Lung (tissue), 12 donors: ENCODE measurements around the gene COL8A1. TPM values are rescaled to one million over a fixed set of nuclear protein-coding genes. Genes with fewer than 3 reads are reported as not detected.
A peak's percentile ranks its signal among the peaks of the same experiment; 100 is the strongest.

Source experiments
- ATAC-seq: fragments of 200-7000 bp; cut with Tn5 transposase; one replicate; pipeline ENCODE4 v1.9.1; 2020; ENCODE audit warnings: moderate number of reproducible peaks; ENCODE audit not compliant: insufficient read depth, low FRiP score
- DNase-seq, 3 donors: peaks; one replicate each; pipeline ENCODE4 v3.0.0-alpha.2; 2013 to 2017
- H3K27ac ChIP-seq, 2 donors: one replicate each; pipeline ENCODE4 v1.5.1; 2013; ENCODE audit warnings: mild to moderate bottlenecking in 2 of 2, moderate library complexity in 2 of 2, control low read depth in 1 of 2, inconsistent platforms in 1 of 2, low read depth in 1 of 2, low read length in 1 of 2
- H3K27me3 ChIP-seq, 3 donors: one replicate each; pipeline ENCODE4 v1.5.1; 2013; ENCODE audit warnings: low read length in 2 of 3; ENCODE audit not compliant: control insufficient read depth in 3 of 3, insufficient read depth in 3 of 3
- H3K36me3 ChIP-seq, 4 donors: one replicate each; pipeline ENCODE4 v1.5.1; 2013; ENCODE audit warnings: low read length in 4 of 4, mild to moderate bottlenecking in 1 of 4, moderate library complexity in 1 of 4; ENCODE audit not compliant: control insufficient read depth in 4 of 4, insufficient read depth in 4 of 4
- H3K4me1 ChIP-seq, 5 donors: one replicate each; pipeline ENCODE4 v1.5.1; 2013; ENCODE audit warnings: low read length in 5 of 5, mild to moderate bottlenecking in 2 of 5, moderate library complexity in 1 of 5; ENCODE audit not compliant: control insufficient read depth in 5 of 5, insufficient read depth in 5 of 5
- H3K4me3 ChIP-seq: one replicate; pipeline ENCODE4 v1.5.1; 2013; ENCODE audit warnings: mild to moderate bottlenecking, control low read depth, moderate library complexity
- H3K9ac ChIP-seq, 2 donors: one replicate each; pipeline ENCODE4 v1.5.1; 2013; ENCODE audit warnings: low read length in 2 of 2, control low read depth in 1 of 2; ENCODE audit not compliant: insufficient read depth in 1 of 2
- H3K9me3 ChIP-seq, 4 donors: one replicate each; pipeline ENCODE4 v1.5.1; 2013; ENCODE audit warnings: low read length in 3 of 4, mild to moderate bottlenecking in 1 of 4, moderate library complexity in 1 of 4; ENCODE audit not compliant: control insufficient read depth in 4 of 4, insufficient read depth in 3 of 4
- CTCF ChIP-seq: IDR thresholded peaks from 2 replicates; pipeline ENCODE4 v1.5.1; 2012; ENCODE audit warnings: mild to moderate bottlenecking; ENCODE audit errors: control extremely low read depth, extremely low read depth
- WGBS, 2 donors: extraction: QIAGEN DNeasy Blood & Tissue Kit; methylation state at CpG; one replicate each; pipeline ENCODE4 v1.1.7; 2013; 5-methylcytosine and 5-hydroxymethylcytosine counted together
- polyA plus RNA-seq, 2 donors: library from polyadenylated mRNA; stranded (reverse); fragments of 200-250 nt; gene quantifications; one replicate each; pipeline ENCODE4 v1.2.1, GENCODE V29; 2013
- total RNA-seq, 2 donors: library from RNA; depleted of rRNA in 1 of 2; stranded (reverse); fragments of >200 nt in 1 of 2; gene quantifications; one replicate each; pipeline ENCODE4 v1.2.1, GENCODE V29; 2014 to 2021
- donor health status: control.
- donor health status: control.
- donor health status: Bipolar disorder and iron deficiency.
- donor health status: healthy.
- donor health status: DM: yes; HTN: yes; CAD: no.

Gene COL8A1
- total and polyA plus RNA-seq, 4 donors = 19.5 to 84.6 (median 57.1) TPM

GRCh38 chr3:99648101-99648500, 9.7 kb downstream of the COL8A1 start:
- H3K4me1 ChIP-seq = peaks cover 0 to 5% (median 0%) of the 10 kb centered on the region in 5 donors
- H3K36me3 ChIP-seq = no peaks in the 10 kb centered on the region
- no peak for TF ChIP-seq CTCF
- ATAC-seq (no peak), DNase-seq (no peak)
- 66 to 85% methylated on average over 5 of the region's 5 CpGs for WGBS, 2 donors
- no peak overlapping the region for H3K4me3 ChIP-seq
- H3K27ac ChIP-seq = peak overlapping the region in 1 of 2 donors; percentile 21
- no peak overlapping the region for H3K9ac ChIP-seq
- peaks cover 0 to 2% (median 0%) of the 10 kb centered on the region in 3 donors for H3K27me3 ChIP-seq
- no peaks in the 10 kb centered on the region for H3K9me3 ChIP-seq

GRCh38 chr3:99648516-99648915, 10.1 kb downstream of the COL8A1 start:
- H3K9me3 ChIP-seq = no peaks in the 10 kb centered on the region
- DNase-seq (no peak), ATAC-seq (no peak)
- no peak overlapping the region for H3K4me3 ChIP-seq
- TF ChIP-seq CTCF = no peak
- no peak overlapping the region for H3K9ac ChIP-seq
- H3K27me3 ChIP-seq = peaks cover 0 to 2% (median 0%) of the 10 kb centered on the region in 3 donors
- H3K36me3 ChIP-seq = no peaks in the 10 kb centered on the region
- H3K4me1 ChIP-seq = peaks cover 0 to 5% (median 0%) of the 10 kb centered on the region in 5 donors
- H3K27ac ChIP-seq = no peak overlapping the region
- WGBS, 2 donors = 74 to 87% methylated on average over 4 of the region's 4 CpGs

GRCh38 chr3:99651531-99651930, 13.1 kb downstream of the COL8A1 start:
- peak overlapping the region in 1 of 2 donors; percentile 73 for H3K27ac ChIP-seq
- H3K36me3 ChIP-seq = no peaks in the 10 kb centered on the region
- no peaks in the 10 kb centered on the region for H3K9me3 ChIP-seq
- 43 to 76% methylated on average over 3 of the region's 3 CpGs for WGBS, 2 donors
- H3K4me1 ChIP-seq = peaks cover 0 to 5% (median 0%) of the 10 kb centered on the region in 5 donors
- ATAC-seq = no peak
- TF ChIP-seq CTCF = no peak
- DNase-seq = peak in 2 of 3 donors; percentile 22 to 67
- no peaks in the 10 kb centered on the region for H3K27me3 ChIP-seq
- no peak overlapping the region for H3K9ac ChIP-seq
- no peak overlapping the region for H3K4me3 ChIP-seq

- DNase-seq (no peak), ATAC-seq (no peak)
- no peak overlapping the region for H3K27ac ChIP-seq
- H3K4me1 ChIP-seq = peaks cover 0 to 4% (median 1%) of the 10 kb centered on the region in 5 donors
- WGBS, 2 donors = 79 to 85% methylated on average over 3 of the region's 3 CpGs
- no peak overlapping the region for H3K4me3 ChIP-seq
- H3K9me3 ChIP-seq = no peaks in the 10 kb centered on the region
- H3K36me3 ChIP-seq = no peaks in the 10 kb centered on the region
- no peak for TF ChIP-seq CTCF
- no peaks in the 10 kb centered on the region for H3K27me3 ChIP-seq
- H3K9ac ChIP-seq = no peak overlapping the region
These were observed 18.2 kb downstream of the COL8A1 start for GRCh38 chr3:99656624-99657023.
